Fibroblast of skin of right quadriceps (primary cell): ENCODE results near the gene CYTH1.
"Not testable (repeated sequence)": the region's sequence is repeated elsewhere in the genome, so short reads cannot be mapped to it uniquely, and the experiment has no call there.

Source experiments
- DNase-seq: peaks from one replicate; pipeline ENCODE4 v3.0.0-alpha.2; 2013

The CYTH1 gene

DNA sequence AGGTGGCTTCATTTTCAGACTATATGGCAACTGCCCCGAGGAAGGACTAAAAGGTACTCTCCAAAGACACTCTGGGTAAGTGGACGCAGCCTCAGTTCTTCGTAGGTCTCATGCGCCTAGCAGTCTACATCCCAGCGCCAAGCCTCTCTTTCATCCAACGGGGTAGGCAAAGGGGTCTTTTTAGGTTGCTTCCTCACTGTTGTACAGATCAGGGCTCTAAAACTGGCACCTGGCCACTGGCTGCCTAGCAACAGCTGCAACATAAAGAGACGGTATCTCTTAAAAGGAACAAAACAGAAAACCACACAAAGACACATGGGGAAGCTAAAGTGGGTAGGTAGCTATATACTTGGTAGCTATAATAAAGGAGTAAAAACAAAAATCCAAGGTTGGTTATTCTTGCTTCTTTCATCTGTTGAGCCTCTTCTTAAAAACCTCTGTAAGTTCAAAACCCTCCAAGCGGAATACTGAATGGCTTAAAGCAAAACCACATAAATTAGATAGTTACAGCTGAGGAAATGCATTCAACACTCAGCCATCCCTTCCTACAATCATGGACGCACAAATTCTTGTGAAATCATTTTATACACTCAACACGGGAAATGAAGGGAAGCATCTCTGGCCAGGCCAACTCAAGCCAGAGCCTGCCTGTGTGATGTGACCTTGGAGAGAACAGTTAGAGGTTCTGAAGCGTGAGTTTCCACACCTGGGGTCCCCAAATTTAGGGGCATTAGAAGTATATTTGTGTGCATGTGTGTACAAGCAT, 22.7 kb downstream of the CYTH1 start:
- peak; percentile 60 for DNase-seq

DNA sequence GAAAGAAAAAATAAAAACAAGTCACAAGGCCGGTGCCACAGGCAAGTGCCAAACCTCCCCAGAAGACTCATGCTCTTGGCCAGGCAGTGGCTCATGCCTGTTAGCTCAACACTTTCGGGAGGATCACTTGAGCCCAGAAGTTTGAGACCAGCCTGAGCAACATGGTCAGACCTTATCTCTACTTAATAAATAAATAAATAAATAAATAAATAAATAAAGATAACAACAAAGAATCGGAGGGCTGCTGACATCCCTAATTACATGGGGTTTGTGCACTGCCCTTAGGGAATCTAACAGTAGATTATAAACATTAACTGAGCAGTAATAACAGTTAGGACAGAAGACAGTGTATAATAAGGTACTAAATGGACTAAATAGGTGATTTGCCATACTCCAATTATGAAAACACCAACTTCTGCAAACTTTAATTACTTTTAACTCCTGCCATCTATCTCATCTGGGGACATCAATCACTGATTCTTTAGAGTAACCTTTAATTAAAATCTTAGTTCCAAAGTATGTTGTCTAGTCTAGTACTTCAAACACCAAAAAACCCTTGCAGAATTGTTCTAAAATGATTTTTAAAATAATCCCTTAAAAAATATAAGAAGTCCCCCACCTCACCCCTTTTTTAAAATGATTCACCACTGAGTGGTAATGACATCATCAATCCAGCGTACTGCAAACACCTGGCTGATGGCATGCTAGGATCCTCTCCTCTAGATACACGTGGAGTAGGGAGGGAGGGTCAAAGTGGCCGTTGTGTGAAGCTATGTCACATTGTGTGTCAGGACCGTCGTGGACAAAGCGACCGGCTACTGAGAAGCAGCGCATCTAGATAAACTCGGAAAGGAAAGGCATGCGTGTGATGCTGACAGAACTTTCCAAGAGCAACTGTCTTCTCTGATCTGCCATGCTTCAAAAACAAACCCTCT, 28.5 kb downstream of the CYTH1 start:
- DNase-seq, result no peak

DNA sequence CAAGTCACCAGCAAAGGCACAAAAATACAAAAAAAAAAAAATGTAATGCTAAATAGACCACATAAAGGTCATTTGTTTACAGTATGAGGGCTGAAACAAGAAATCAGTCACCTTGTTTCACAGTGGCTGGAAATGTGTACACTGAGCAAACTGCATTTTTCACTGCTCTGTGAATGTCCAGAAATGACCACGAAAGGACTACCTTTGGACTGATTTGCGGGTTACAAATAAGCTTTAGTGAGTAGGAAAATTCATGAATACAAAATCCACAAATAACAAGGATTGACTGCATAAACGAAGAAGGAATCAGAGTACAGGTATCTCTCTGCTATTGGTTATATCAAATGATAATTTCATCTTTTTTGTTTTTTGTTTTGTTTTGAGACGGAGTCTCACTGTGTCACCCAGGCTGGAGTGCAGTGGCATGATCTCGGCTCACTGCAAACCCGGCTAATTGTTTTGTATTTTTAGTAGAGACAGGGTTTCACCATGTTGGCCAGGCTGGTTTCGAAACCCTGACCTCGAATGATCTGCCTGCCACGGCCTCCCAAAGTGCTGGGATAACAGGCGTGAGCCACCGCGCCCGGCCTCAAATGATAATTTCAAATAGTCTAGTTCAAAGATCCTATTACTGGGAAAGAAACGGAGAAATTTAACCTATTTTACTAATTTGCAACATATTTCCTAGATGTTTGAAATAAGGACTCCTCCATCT, 30.5 kb downstream of the CYTH1 start:
- DNase-seq, result no peak

- not testable (repeated sequence) for DNase-seq
Observed at GRCh38 chr17:78751000-78751399, 31.1 kb downstream of the CYTH1 start.

GRCh38 chr17:78748730-78749317, 33.2 kb downstream of the CYTH1 start:
- DNase-seq, result peak; percentile 42

GRCh38 chr17:78748048-78748729, 33.9 kb downstream of the CYTH1 start:
- DNase-seq, result no peak

DNA sequence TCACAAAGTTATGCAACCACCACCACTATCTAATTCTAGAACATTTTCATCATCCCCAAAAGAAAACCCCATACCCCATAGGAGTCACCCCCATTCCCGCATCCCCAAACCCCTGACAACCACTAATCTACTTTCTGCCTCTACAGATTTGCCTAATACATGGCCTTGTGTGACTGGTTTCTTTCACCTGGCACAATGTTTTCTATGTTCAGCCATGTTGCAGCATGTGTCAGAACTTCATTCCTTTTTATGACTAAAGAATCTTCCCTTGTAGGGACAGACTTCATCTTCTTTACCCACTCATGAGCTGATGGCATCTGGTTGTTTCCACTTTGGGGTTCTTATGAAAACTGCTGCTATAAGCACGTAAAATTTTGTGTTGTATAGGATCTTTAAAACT, 34.6 kb downstream of the CYTH1 start:
- DNase-seq, result no peak

DNA sequence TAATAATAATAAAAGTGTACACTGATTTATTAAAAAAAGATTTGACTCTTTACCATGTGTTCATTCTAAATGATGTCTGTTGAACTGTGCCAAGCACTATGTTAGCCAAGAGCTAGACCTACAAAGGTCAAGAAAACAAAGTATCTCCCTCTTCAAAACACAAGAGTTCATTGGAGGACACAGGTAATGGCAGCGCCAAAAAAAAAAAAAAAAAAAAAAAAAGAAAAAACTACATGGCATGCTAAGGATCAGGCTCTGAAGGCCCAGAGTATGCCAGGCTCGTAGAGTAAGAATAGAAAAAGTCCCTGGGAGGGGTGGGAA, 35.2 kb downstream of the CYTH1 start:
- DNase-seq, result no peak

DNA sequence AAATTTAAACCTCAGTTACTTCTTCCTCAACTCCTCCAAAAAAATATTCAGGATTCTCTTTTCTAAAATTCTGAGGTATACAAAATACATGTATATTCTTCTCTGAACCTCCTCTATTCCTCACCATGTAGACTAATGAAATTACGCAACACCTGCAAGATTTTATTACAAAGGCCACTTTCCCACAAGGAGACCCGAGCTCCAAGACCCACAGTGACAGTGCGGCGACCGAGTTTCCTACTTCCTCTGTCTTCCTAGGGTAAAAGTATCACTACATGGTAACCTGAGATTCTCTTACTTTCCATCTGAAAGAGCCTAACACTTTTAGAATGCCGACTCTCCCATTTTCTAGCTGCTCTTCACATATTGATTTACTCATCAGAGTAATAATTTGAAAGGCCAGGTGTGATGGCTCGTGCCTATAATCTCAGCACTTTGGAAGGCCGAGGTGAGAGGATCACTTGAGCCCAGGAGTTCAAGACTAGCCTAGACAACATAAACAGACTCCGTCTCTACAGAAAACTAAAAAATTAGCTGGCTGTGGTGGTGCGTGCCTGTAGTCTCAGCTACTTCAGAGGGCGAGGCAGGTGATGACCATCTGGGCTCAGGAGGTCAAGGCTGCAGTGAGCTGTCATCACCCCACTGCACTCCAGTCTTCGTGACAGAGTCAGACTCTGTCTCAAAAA, 35.7 kb downstream of the CYTH1 start:
- no peak for DNase-seq

- DNase-seq, result peak; percentile 31
Observed at GRCh38 chr17:78745407-78746088, 36.5 kb downstream of the CYTH1 start.

GRCh38 chr17:78742901-78743300, 39.2 kb downstream of the CYTH1 start:
- no peak for DNase-seq

GRCh38 chr17:78741644-78742284, 40.3 kb downstream of the CYTH1 start:
- no peak for DNase-seq

GRCh38 chr17:78739331-78739931, 42.6 kb downstream of the CYTH1 start:
- no peak for DNase-seq

- no peak for DNase-seq
Observed at GRCh38 chr17:78738698-78739097, 43.4 kb downstream of the CYTH1 start.

DNA sequence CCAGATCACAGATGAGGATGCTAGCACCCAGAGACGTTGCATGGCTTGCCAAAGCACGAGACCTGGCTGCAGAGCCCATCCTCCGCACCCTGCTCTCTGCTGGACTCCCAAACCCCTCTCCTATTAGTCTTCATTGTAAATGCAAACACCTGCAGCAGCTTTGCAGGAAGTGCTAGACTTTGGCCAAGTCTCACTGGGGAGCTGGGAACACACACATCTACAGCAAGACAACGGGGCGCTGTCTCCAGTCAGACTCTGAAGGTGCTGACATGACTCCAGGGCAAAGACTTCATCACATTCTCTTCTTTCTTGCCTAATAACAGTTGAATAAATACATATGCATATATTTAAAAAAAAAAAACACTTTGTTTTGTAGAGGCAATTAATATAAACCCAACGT, 43.8 kb downstream of the CYTH1 start:
- no peak for DNase-seq

DNA sequence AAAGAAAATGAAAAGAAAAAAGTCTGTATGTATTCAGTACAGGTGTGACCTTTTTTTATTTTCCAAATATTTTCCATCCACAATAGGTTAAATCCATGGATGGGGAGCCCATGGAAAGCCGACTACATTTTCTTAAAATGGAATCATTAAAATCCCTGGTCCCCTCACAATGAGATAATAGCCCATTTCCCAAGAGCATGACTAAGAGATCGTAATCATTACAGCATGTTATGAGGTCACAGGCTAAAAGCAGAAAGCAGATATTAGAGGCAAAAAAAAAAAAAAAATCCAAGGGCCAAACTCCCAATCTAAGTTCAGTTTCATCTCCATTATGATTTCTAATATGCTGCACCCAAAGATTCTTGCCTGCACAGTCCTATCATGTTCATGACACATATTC, 44.7 kb downstream of the CYTH1 start:
- DNase-seq, result peak; percentile 82

DNA sequence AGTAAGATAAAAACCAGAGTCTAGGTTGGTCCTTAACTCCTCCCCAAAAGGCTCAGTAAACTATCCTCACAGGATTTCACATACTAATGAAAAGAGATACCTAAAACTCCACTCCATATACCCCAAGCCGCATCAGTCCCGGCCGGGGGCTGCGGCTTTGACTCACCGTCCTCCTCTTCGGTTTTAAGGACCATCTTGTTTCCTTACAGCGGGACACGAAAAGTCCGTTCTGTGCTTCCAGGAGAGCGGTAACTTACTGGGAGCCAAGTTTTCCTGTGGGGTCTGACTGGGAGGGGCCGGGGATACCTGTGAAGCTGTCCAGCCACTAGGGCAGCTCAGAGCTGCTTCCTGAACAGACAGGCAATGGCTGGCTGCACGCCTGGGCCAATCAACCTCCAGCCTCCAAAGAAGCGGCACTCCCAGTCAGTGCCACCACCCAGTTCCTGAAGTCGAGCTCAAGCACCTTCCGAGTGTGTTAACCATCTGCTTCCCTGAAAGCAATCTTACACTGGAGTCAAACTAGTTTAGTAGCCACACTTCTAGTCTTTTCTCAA, 45.5 kb downstream of the CYTH1 start:
- DNase-seq, result no peak

GRCh38 chr17:78735832-78736525, 46.1 kb downstream of the CYTH1 start:
- DNase-seq, result peak; percentile 38
